ENCODE results near the gene GATM.
A peak's percentile ranks its signal among the peaks of the same experiment; 100 is the strongest.

The GATM gene

GRCh38 chr15:45378149-45378912 is at the start of gene GATM:
Gene GATM, minus strand, starts transcription at chr15:45378544. Its CDS starts 91 bp downstream, at chr15:45378453.
- Histone ChIP-seq H3K4me1 (peaks cover 22% of the 10 kb centered on the region), H3K36me3 (no peaks in the 10 kb centered on the region), H3K27ac (peak within 1 kb of the TSS; percentile 36), H4K20me1 (peaks cover 14% of the 10 kb centered on the region), H3K4me3 (peak within 1 kb of the TSS; percentile 72), H3K27me3 (peaks cover 45% of the 10 kb centered on the region), H3K9me3 (no peaks in the 10 kb centered on the region), H3K9ac (peak within 1 kb of the TSS; percentile 63), H3K4me2 (peak within 1 kb of the TSS; percentile 99)
- TF ChIP-seq Cebpa-rat (IDR thresholded peaks at IDR 0.05) = no peak

- no peaks in the 10 kb centered on the region for H3K27me3 ChIP-seq
- H3K4me2 ChIP-seq = no peak overlapping the region
- H3K36me3 ChIP-seq = peaks cover 11% of the 10 kb centered on the region; the same call in 1 of the 2 replicates
- no peak overlapping the region for H3K9ac ChIP-seq
- H3K27ac ChIP-seq = no peak overlapping the region
- peaks cover 6% of the 10 kb centered on the region; the same call in 1 of the 2 replicates for H3K4me1 ChIP-seq
- TF ChIP-seq Cebpa-rat (IDR thresholded peaks at IDR 0.05) = peak; percentile 52; the same call in 1 of the 2 replicates
- no peak overlapping the region for H3K4me3 ChIP-seq
- no peaks in the 10 kb centered on the region for H3K9me3 ChIP-seq
- H4K20me1 ChIP-seq = no peaks in the 10 kb centered on the region
These were observed 48.7 kb upstream of the GATM start for GRCh38 chr15:45427085-45427484.

- H3K4me3 ChIP-seq = no peak overlapping the region
- TF ChIP-seq Cebpa-rat (IDR thresholded peaks at IDR 0.05) = no peak
These were observed 46.8 kb upstream of the GATM start for GRCh38 chr15:45425135-45425534.

GRCh38 chr15:45424429-45424828 is 46.1 kb upstream of the GATM start:
- Histone ChIP-seq H3K9me3 (no peaks in the 10 kb centered on the region), H3K27me3 (no peaks in the 10 kb centered on the region), H3K4me1 (peaks cover 6% of the 10 kb centered on the region; the same call in 1 of the 2 replicates), H3K4me3 (no peak overlapping the region), H3K4me2 (no peak overlapping the region), H4K20me1 (peaks cover 8% of the 10 kb centered on the region), H3K9ac (no peak overlapping the region), H3K27ac (no peak overlapping the region), H3K36me3 (peaks cover 37% of the 10 kb centered on the region)
- TF ChIP-seq Cebpa-rat (IDR thresholded peaks at IDR 0.05) = no peak

More at GRCh38 chr15:45425135-45425534, 46.8 kb upstream of the GATM start:
- Histone ChIP-seq H3K9me3 (no peaks in the 10 kb centered on the region), H3K4me2 (no peak overlapping the region), H3K27ac (no peak overlapping the region), H3K27me3 (no peaks in the 10 kb centered on the region), H3K36me3 (peaks cover 30% of the 10 kb centered on the region), H4K20me1 (0 out of 2 replicates have a peak, but pooled peaks cover 1% of the 10 kb centered on the region), H3K9ac (no peak overlapping the region), H3K4me1 (peaks cover 6% of the 10 kb centered on the region; the same call in 1 of the 2 replicates)

- H3K9me3 ChIP-seq = no peaks in the 10 kb centered on the region
- H3K4me2 ChIP-seq = no peak overlapping the region
- no peaks in the 10 kb centered on the region for H3K27me3 ChIP-seq
- no peak overlapping the region for H3K4me3 ChIP-seq
- H3K27ac ChIP-seq = no peak overlapping the region
- H3K36me3 ChIP-seq = peaks cover 96% of the 10 kb centered on the region
- no peak overlapping the region for H3K9ac ChIP-seq
- peaks cover 48% of the 10 kb centered on the region for H4K20me1 ChIP-seq
- H3K4me1 ChIP-seq = peaks cover 12% of the 10 kb centered on the region; the same call in 1 of the 2 replicates
- TF ChIP-seq Cebpa-rat (IDR thresholded peaks at IDR 0.05) = no peak
These were observed 39.1 kb upstream of the GATM start for GRCh38 chr15:45417303-45417950.

- Histone ChIP-seq H3K27ac (no peak overlapping the region), H3K4me3 (no peak overlapping the region)
- TF ChIP-seq Cebpa-rat (IDR thresholded peaks at IDR 0.05) = no peak
These were observed 36.0 kb upstream of the GATM start for GRCh38 chr15:45414215-45414885.

GRCh38 chr15:45409596-45409995 is 31.3 kb upstream of the GATM start:
- no peak for TF ChIP-seq Cebpa-rat (IDR thresholded peaks at IDR 0.05)
- H3K27ac ChIP-seq = no peak overlapping the region
- H3K9ac ChIP-seq = no peak overlapping the region
- H3K4me1 ChIP-seq = peaks cover 27% of the 10 kb centered on the region
- H3K9me3 ChIP-seq = no peaks in the 10 kb centered on the region
- H3K36me3 ChIP-seq = peaks cover 93% of the 10 kb centered on the region
- no peaks in the 10 kb centered on the region for H3K27me3 ChIP-seq
- H3K4me2 ChIP-seq = no peak overlapping the region
- H3K4me3 ChIP-seq = no peak overlapping the region
- H4K20me1 ChIP-seq = peaks cover 66% of the 10 kb centered on the region

More at GRCh38 chr15:45414215-45414885, 36.0 kb upstream of the GATM start:
- Histone ChIP-seq H4K20me1 (peaks cover 53% of the 10 kb centered on the region), H3K36me3 (peaks cover 97% of the 10 kb centered on the region), H3K9me3 (no peaks in the 10 kb centered on the region), H3K9ac (no peak overlapping the region), H3K27me3 (no peaks in the 10 kb centered on the region), H3K4me1 (peaks cover 13% of the 10 kb centered on the region; the same call in 1 of the 2 replicates), H3K4me2 (no peak overlapping the region)

GRCh38 chr15:45407786-45408185 is 29.4 kb upstream of the GATM start:
- peaks cover 66% of the 10 kb centered on the region for H4K20me1 ChIP-seq
- no peak for TF ChIP-seq Cebpa-rat (IDR thresholded peaks at IDR 0.05)
- H3K4me2 ChIP-seq = no peak overlapping the region
- no peaks in the 10 kb centered on the region for H3K27me3 ChIP-seq
- no peaks in the 10 kb centered on the region for H3K9me3 ChIP-seq
- peaks cover 75% of the 10 kb centered on the region for H3K36me3 ChIP-seq
- H3K4me3 ChIP-seq = no peak overlapping the region
- H3K9ac ChIP-seq = no peak overlapping the region
- H3K27ac ChIP-seq = no peak overlapping the region
- H3K4me1 ChIP-seq = peaks cover 29% of the 10 kb centered on the region

GRCh38 chr15:45402955-45403877 is 24.9 kb upstream of the GATM start:
- Histone ChIP-seq H4K20me1 (peaks cover 37% of the 10 kb centered on the region), H3K4me3 (peak overlapping the region; percentile 87), H3K27ac (peak overlapping the region; percentile 94), H3K9me3 (no peaks in the 10 kb centered on the region), H3K4me2 (peak overlapping the region; percentile 75), H3K9ac (peak overlapping the region; percentile 95), H3K36me3 (peaks cover 29% of the 10 kb centered on the region), H3K27me3 (no peaks in the 10 kb centered on the region), H3K4me1 (peaks cover 33% of the 10 kb centered on the region)
- no peak for TF ChIP-seq Cebpa-rat (IDR thresholded peaks at IDR 0.05)

Measured in BLaER1 (cell line).